Fibroblast of pulmonary artery (primary cell): Measurements from ENCODE around the gene ANKRD28.
"Not testable (repeated sequence)": the region's sequence is repeated elsewhere in the genome, so short reads cannot be mapped to it uniquely, and the experiment has no call there.

Experiments used
- DNase-seq: peaks from one replicate; pipeline ENCODE4 v3.0.0-alpha.2; 2010; ENCODE audit warnings: low read depth
- H3K4me3 ChIP-seq: replicated peaks from 2 replicates; pipeline ENCODE4 v1.5.1; 2011; ENCODE audit warnings: low read depth, mild to moderate bottlenecking, control low read depth, low read length, moderate library complexity
- CTCF ChIP-seq: IDR thresholded peaks from 2 replicates; pipeline ENCODE4 v1.5.1; 2011; ENCODE audit warnings: mild to moderate bottlenecking, control low read depth, low read length, inconsistent platforms; ENCODE audit errors: missing control alignments

Gene ANKRD28

DNA sequence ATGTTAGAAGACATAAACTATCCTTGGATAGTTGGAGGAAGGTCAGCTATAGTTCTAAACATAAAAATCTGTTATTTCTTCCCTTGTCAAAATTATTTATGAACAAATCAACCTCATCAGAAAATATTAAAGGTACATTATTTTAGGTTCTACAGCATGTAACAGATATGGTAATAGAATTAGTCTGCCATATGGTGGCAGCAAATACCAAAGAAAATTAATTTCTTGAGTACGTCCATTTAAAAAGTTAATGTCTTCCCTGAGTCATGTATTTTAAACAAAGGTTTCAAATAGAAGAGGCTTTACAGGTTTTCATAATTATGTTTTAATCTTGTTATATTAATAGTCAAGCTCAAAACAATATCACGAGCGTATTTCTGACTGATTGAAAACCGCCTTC lies 17.9 kb upstream of the ANKRD28 start:
- peak; percentile 34 for TF ChIP-seq CTCF
- peak; percentile 90 for DNase-seq
- no peak overlapping the region for H3K4me3 ChIP-seq

DNA sequence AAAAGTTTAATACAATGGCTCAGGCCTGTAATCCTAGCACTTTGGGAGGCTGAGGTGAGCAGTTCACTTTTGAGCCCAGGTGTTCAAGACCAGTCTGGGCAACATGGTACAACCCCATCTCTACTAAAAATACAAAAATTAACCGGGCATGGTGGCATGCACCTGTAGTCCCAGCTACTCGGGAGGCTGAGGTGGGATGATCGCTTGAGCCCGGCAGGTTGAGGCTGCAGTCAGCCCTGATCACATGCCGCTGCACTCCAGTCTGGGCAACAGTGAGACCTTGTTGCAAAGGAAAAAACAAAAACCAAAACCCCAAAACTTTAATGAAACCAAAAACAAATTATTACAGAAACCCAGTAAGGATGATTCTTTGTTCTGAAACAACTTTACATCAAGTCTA lies 15.3 kb upstream of the ANKRD28 start:
- not testable (repeated sequence) for H3K4me3 ChIP-seq, DNase-seq

DNA sequence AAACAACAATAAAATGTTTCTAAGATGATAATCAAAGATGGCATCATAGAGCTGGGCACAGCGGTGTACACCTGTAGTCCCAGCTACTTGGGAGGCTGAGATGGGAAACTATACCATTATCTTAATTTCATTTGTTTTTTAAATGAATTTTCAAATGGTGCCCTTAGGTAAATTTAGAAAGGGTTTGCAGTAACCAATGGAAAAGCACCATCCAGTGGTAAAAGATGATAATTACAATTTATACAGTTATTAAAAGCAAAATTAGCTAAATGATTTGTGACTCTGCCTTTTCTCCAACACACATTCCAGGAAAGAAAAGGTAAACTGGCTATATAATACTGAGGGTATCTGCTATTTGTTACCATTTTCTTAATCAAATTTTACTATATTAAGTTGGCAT lies 14.4 kb upstream of the ANKRD28 start:
- TF ChIP-seq CTCF = peak; percentile 40
- peak; percentile 69 for DNase-seq
- H3K4me3 ChIP-seq = no peak overlapping the region

DNA sequence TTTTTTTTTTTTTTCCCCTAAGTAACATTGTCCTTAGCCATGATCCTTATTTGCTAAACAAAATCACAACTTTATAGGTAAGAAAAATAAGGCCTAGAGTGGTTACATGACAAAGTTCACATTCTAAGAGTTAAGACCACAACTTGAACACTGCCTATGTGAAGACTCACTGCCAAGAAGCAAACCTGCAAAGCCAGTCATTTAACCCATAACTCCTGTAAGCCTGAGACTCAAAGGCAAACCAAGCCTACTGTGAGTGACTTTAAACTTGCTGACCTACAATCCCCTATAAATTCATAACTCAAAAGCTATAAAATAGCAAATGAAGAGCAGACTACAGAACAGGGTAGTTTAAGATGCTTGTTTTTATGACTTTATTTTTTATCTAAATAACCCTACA lies 12.9 kb upstream of the ANKRD28 start:
- DNase-seq = no peak
- H3K4me3 ChIP-seq = no peak overlapping the region
- no peak for TF ChIP-seq CTCF

GRCh38 chr3:15809313-15809712 lies 11.5 kb upstream of the ANKRD28 start:
- no peak for DNase-seq
- no peak for TF ChIP-seq CTCF
- no peak overlapping the region for H3K4me3 ChIP-seq

GRCh38 chr3:15808679-15809310 lies 11.0 kb upstream of the ANKRD28 start:
- DNase-seq = no peak
- no peak overlapping the region for H3K4me3 ChIP-seq
- no peak for TF ChIP-seq CTCF

DNA sequence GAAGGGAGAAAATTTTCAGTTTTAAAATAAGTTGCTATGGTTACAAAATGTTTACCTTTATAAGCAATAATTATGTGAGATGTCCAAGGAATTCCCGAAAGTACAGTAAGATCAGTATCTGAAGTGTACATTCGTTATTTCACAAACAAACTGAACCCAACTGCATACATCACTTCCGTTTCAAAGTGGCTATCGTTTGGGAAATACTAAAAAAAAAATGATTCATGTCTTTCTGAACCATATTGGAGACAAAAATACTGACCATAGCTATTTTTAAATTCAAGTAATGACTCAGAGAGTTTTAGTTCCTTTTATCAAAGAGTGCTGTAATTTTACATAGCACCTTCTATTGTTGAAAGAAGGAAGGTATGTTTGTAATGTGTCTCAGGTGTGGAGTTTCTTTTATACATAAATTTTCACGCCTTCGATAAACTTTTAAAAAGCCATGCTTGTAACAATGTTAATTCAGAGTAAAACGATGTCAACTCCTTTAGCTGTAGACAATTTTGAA lies 8.0 kb upstream of the ANKRD28 start:
- H3K4me3 ChIP-seq = no peak overlapping the region
- TF ChIP-seq CTCF = no peak
- DNase-seq = peak; percentile 91
